Renal cortical epithelial cell (primary cell): Measurements from ENCODE around the gene DCAF7. TPM values are rescaled to one million over a fixed set of nuclear protein-coding genes. Genes with fewer than 3 reads are reported as not detected.

Source experiments
- DNase-seq: peaks from one replicate; pipeline ENCODE4 v3.0.0-alpha.2; 2011; ENCODE audit warnings: low read depth
- total RNA-seq: library from RNA; depleted of rRNA; stranded (reverse); fragments of >200 nt; gene quantifications from 2 replicates; pipeline ENCODE4 v1.2.3, GENCODE V29; 2014

Gene DCAF7
- total RNA-seq, 1 donor from 2014 or later: 53.2 TPM

DNA sequence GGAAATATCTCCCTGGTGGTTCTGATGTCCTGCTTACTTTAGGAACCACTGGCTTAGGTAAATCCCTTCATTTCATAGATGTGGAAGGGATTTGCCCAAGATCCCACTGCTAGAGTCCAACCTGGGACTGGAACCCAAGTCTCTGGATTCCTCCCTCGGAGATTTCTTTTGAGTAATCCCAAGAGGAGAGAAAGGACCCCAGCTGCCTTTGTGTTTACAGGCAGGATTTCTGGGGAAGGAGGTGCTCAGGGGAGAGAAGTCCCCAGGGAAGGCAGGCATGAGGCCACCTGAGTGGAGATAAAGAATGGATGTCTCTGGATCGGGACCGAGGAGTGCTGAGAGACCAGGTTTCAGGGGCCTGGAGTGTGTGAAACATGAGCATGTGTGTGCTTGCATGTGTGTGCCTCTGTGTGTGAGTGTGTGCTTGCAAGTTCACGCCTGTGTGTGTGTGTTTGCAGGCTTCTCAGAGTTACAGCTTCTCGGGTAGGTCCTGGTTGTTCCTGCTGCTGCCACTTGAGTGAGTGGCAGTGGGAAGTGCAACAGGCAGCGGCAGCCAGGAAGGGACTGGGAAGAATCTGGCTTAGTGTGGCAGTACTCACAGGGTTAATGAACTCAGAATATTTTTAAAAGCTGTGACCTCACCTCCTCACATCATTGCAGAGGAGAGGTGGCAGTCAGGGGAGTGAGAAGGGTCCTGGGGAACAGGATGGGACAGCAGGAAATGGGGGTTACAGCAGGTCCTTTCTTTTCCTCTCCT, 24.9 kb upstream of the DCAF7 start:
- DNase-seq: no peak

DNA sequence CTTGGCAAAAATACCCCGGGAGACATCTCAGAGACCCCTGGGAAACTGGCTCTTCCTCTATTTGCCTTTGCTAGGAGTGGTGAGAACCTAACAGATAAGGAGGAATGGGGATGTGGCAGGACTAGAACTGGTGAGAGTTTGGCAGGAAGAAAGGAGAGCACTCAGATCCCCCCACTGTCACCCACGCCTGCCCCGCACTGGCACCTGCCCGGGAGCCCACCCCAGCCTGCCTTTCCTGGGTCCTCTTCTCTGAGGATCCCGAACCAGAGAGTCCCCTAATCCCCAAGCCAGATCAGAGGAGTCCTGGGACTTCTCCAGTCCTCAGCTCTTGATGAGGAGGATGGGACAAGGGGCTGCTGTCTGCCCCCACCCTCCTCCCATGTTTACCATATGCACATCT, 23.4 kb upstream of the DCAF7 start:
- no peak for DNase-seq

DNA sequence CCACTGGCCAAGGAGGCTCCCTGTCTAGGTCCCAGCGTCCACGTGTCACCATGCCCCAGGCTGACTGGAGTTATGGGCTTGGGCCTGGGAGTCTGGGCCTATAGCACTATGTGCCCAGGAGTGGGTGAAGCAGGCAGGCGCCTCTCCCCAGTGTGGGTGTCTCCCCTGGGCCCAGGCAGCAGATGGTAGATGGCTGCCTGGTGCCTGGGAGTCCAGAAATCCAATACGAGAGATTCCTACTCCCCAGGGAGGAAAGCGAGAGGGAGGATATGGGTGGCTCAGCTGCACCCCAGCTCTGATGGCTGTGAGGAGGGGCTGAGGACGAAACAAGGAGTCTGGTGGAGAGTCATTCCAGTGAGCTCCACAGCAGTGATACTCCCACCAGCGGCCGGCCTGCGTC, 22.1 kb upstream of the DCAF7 start:
- DNase-seq: no peak

DNA sequence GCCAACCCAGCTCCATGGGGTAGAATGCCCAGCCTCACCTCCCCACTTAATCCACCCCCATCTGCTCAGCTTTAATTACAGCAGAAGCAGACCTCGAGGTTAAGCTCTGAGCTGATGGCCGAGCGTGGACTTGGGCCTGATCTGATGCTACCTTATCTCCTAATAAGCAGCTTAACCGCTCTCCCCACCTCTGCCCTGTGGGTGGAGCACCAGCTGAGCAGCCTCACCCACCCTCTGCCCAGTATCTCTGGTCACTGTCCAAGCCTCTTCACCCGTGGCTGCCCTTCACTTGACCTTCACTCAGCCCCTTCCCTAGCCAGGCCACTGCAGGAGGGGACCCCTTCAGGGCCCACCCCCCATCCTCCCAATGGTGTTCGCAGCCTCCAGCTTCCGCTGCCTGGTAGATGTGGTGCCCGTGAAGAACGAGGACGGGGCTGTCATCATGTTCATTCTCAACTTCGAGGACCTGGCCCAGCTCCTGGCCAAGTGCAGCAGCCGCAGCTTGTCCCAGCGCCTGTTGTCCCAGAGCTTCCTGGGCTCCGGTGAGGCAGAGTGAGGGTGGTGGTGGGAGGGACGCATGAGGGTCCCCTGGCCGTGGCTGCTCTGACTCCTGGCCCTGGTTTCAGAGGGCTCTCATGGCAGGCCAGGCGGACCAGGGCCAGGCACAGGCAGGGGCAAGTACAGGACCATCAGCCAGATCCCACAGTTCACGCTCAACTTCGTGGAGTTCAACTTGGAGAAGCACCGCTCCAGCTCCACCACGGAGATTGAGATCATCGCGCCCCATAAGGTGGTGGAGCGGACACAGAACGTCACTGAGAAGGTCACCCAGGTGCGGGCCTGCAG, 20.3 kb upstream of the DCAF7 start:
- DNase-seq: no peak

DNA sequence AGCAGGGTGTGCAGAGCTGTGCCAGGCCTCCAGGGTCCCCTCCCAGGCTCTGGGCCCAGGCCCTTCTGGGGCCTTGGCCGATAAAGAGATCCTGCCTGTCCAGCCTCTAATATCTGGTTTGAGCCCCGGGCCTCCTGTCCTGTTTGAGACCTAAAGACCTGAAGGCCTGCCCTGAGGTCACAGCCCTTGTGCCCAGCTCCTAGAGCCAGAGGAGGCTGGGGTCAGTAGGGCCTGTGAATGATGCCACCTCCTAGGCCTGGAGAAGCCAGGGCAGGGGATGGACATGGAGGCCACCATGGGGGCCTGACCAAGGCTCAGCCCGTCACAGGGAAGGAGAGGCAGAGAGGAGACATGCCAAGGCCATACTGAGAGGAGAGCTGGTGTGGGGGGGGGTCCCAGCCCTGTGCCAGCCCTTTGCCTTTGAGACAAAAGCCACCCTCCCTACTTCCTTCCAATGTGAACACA, 19.7 kb upstream of the DCAF7 start:
- no peak for DNase-seq

DNA sequence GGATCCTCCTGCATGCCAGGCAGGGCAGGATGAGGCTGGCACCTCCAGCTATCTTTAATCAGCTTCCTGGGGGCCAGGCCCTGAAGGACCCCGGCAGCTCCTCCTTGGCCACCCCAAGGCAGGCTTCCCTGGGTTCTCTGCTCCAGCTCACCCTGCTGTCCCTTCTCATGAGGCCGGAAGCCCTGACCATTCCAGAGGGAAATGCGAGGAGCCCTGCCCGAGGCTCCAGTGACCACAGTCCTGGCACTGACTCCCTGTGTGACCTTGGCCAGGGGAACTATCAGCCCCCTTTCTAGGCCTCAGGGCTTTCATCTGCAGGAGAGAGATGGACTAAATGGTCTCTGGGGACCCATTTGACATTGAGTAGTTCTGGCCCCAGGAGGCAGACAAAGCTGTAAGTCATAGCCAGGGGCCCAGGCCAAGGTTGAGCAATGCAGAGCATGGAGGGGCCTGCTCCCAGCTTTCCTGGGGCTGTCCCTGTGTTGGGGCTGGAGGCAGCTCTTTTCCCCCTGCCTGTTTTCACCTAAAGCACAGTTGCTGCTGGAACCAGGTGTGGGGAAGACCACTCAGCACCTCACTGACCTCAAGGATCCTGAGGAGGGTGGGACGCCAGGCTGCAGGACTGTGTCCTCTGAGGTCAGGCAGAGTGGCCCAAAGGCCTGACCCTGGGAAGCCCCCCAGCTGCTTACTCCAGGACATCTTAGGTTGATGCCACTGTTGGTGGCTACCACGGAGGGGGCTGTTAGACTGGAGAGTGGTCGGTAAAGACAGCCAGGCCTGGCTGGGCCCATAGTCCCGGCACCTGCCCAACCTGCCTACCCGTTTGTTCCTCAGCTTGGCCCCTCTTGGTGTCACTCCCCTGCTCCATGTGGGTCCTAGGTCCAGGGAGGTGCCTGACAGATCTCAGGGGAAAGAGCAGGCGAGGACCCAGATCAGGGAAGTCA, 19.0 kb upstream of the DCAF7 start:
- DNase-seq: no peak

DNA sequence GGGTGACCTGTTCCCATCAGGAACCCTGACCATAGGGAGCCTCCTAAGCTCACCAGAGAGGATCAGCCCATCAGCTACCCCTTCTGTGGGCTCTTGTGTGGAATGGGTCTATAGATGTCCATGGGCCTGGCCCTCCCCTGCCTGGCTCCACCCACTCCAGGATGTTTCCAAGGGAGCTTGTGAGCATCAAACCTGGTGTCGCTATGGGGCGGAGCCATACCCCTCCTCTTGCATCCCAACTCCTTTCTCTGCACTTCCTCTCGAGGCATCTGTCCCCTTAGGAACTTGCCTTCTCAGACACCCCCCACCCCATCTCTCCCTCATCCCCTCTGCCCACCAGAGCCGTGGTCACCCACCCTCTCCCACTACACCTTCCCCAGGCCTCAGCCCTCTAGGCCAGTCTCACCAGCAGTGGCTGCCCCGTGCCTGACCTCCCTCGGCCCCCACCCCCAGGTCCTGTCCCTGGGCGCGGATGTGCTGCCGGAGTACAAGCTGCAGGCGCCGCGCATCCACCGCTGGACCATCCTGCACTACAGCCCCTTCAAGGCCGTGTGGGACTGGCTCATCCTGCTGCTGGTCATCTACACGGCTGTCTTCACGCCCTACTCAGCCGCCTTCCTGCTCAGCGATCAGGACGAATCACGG, 16.7 kb upstream of the DCAF7 start:
- no peak for DNase-seq

DNA sequence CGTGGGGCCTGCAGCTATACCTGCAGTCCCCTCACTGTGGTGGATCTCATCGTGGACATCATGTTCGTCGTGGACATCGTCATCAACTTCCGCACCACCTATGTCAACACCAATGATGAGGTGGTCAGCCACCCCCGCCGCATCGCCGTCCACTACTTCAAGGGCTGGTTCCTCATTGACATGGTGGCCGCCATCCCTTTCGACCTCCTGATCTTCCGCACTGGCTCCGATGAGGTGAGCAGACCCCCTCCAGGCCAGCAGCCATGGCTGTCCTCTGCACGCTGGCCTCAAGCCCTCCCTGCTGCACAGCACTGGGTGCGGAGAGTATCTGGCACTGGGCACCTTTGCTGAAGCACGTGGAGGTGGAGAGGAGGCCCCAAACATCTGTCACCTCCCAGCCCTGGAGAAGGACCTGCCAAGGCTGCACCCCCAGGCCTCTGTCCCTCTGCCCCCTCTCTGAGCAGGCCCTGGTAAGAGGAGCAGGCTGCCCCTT, 16.2 kb upstream of the DCAF7 start:
- no peak for DNase-seq

DNA sequence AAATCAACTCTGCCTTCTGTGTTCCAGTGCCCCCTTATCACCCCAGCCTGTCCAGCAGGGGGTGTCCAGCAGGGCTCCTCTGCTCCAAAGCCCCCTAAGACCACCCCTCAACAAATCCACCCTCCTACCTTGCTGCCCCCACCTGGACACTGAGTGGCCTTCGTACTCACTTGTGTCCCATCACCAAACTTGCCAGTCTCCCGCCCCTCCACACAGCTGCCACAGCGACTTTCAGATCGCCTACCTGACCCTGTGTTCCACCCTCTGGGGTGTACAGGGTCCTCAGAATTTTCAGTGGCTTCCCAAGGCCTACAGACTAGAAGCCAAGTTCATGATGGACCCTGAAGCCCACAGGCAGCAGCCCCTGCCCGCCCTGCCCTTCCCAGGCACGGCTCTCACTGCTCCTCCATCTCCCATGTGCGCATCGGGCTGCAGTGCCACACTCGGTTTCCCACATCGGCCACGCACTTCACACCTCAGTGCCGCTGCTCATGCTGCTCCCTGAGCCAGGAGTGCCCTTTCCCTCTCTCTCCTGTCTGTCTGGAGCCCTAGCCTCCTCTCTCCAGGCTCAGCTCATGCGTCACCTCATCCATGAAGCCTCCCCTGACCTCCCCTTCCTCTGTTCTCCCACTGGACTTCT, 15.3 kb upstream of the DCAF7 start:
- no peak for DNase-seq

DNA sequence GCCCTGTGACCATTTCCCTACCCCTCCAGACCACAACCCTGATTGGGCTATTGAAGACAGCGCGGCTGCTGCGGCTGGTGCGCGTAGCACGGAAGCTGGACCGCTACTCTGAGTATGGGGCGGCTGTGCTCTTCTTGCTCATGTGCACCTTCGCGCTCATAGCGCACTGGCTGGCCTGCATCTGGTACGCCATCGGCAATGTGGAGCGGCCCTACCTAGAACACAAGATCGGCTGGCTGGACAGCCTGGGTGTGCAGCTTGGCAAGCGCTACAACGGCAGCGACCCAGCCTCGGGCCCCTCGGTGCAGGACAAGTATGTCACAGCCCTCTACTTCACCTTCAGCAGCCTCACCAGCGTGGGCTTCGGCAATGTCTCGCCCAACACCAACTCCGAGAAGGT, 14.6 kb upstream of the DCAF7 start:
- no peak for DNase-seq

DNA sequence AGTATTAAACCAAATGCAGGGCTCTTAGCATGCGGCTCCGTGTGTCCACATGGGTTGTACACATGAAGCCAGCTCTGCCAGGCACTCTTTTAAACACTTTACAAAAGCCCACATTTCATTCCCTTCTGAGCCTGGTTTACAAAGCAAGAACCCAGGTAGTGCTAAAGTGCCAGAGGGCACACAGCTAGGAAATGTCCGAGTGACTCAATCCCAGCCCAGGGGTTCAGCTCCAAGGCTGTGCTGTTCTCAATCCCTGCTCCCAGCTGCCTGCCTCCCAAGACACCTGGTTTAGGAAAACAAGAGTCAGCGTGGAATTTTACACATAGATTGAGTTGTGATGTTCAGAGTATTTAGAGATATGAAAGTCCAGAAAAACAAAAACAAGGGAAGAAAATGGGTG, 13.3 kb upstream of the DCAF7 start:
- DNase-seq: no peak

DNA sequence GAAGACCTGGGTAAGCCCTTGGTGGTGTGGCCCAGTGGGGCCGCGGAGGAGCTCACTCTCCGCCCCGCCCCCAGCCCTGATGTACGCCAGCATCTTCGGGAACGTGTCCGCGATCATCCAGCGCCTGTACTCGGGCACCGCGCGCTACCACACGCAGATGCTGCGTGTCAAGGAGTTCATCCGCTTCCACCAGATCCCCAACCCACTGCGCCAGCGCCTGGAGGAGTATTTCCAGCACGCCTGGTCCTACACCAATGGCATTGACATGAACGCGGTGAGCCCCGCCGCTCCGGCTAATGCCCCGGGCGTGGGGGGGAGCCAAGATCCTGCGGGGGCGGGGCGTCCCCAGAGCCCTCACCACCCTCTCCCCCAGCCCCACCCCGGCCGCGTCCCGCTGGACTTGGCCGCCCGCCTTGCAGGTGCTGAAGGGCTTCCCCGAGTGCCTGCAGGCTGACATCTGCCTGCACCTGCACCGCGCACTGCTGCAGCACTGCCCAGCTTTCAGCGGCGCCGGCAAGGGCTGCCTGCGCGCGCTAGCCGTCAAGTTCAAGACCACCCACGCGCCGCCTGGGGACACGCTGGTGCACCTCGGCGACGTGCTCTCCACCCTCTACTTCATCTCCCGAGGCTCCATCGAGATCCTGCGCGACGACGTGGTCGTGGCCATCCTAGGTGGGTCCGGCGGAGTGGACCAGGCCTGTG, 12.1 kb upstream of the DCAF7 start:
- no peak for DNase-seq

DNA sequence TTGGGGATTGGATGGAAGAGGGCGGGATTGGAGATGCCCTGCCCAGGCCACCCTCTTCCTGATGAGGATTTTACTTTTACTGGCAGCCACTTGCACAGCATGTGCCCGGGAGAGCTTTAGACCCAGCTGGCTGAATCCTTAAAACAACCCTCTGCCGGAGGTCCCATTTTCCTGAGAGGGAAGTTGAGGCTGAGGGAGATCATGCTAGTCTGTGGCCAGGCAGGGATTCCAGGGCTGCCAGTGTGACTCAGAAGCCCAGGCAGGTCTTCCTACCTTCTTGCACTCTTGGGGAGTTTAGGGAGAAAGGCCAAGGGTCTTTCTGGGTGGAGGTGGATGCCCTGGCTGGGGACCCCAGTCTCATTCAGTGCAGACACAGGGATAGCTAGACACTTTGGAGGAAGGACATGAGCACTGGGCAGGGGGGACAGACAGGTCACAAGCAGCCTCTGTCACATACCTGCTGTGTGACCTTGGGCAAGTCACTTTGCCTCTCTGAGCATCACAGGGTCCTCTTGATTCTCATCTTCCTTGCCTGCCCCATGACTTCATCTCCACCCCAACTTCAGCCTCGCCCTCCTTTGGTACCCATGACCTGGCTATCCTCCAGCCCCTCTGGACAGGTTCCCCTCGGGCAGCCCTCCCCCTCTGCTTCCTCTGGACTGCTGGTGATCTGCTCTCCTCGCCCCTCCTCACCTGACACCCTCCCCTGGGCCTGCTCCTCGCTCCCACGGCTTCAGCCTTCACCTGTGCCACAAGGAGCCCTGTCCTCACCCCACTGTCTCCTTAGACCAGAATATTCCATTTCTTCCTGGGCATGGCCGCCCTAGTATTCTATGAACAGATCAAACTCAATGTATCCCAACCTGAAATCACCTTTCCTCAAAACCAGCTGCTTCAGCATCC, 11.3 kb upstream of the DCAF7 start:
- no peak for DNase-seq

DNA sequence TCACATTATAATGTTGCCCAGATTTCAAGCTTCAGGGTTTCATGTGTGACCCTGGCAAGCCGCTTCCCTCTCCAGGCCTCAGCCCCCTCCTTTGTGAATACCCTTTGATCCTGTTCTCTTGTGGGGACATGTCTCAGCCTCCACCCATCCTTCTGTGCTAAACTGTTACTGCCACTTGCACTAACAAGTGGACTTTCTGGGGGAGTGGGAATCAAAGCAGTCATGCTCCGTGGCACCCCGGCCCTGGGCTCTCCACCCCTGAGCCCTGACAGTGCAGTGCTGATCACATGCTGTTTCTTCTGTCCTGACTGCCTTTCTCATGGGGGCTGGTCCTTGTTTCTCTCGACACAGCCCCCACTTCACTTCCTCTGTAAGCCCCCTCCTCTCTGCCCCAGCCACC, 9.7 kb upstream of the DCAF7 start:
- no peak for DNase-seq

DNA sequence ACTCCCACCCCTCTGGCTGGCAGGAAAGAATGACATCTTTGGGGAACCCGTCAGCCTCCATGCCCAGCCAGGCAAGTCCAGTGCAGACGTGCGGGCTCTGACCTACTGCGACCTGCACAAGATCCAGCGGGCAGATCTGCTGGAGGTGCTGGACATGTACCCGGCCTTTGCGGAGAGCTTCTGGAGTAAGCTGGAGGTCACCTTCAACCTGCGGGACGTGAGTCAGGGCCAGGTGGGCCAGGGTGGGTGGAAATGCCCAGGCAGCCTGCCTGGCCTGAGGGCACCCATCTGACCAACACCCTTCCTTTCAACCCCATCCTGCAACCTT, 8.1 kb upstream of the DCAF7 start:
- no peak for DNase-seq

DNA sequence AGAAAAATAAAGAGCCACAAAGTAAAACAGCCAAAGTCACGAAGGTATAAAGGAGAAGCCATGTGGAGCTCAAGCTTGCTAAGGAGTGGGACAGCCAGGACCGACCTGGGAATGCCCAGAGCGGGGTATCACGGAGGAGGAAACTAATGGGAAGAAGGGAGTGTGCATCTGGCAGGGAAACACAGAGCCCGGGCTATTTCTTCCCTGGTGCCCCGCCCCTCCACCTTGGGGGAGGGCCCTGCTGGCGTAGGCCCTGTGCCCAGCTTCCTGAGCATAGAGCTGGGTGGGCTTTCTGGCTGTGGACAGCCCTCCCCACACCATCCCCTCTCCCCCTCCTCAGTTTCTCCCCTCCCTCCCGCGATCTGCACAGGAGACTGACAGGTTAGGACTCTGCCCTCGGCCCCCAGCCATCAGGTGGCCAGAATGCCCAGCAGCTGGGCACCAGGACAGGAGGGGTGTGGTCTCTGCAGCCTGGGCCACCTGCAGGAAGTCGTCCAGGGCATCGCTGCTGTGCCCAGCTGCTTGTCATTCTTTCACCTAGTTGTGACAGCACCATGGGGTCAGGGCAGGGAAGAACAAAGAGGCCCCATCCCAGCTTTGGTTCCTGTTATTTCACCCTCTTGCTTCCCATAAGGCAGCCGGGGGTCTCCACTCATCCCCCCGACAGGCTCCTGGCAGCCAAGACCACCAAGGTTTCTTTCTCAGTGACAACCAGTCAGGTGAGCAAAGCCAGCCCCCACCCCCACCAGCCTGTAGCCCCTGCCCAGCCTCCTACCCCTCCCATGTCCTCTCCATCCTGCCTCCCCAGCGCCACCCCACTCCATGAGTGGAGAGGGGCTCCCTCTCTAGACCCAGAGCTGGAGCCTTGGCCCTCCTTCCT, 7.1 kb upstream of the DCAF7 start:
- DNase-seq: no peak

DNA sequence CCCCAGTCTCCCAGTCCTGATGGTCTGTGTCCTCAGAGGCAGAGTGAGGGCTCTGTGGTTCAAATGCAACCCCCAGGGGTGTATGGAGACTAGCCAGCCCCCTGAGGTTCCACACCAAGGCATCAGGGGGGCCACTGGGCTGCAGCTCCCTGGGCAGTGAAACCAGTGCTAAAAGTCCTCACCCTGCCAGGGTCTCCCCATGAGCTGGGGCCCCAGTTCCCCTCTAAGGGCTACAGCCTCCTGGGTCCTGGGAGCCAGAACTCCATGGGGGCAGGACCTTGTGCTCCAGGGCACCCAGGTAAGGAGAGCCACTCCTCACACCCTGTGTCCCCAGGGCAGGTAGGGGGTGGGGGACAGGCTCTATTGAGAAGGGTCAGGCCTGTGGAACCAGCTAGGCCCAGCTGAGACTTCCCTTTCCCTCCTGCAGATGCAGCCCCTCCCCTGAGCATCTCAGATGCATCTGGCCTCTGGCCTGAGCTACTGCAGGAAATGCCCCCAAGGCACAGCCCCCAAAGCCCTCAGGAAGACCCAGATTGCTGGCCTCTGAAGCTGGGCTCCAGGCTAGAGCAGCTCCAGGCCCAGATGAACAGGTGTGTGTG, 6.4 kb upstream of the DCAF7 start:
- DNase-seq: no peak
